ENCODE measurements around the gene AIRE.

- TF ChIP-seq CTCF (conservative IDR thresholded peaks at IDR 0.05 in 1 of 2, IDR thresholded peaks at IDR 0.05 in 1 of 2; ENCODE audit: extremely low read depth in 1 of 2, insufficient read depth in 1 of 2, low read depth in 1 of 2, low read length in 2 of 2) (no peak), EZH2 (IDR thresholded peaks at IDR 0.05; ENCODE audit: borderline replicate concordance, low read length) (no peak)
Observed at GRCh38 chr21:44324854-44325107, 39.1 kb downstream of the AIRE start.

All from mammary epithelial cell (primary cell).